Stimulated activated CD4-positive, alpha-beta T cell treated with anti-CD3 and anti-CD28 coated beads, Interleukin-4, amount 100 ng/mL, for 4 hours (primary cell): ENCODE results near the gene ITGA6.

Experiments used
- DNase-seq, 2 experiments: peaks; one replicate each; pipeline ENCODE4 v3.0.0-alpha.2; 2020

Gene ITGA6

GRCh38 chr2:172416447-172417058 is 10.8 kb upstream of the ITGA6 start:
- no peak for DNase-seq

GRCh38 chr2:172420216-172420615 is 7.2 kb upstream of the ITGA6 start:
- no peak for DNase-seq

GRCh38 chr2:172423160-172423559 is 4.2 kb upstream of the ITGA6 start:
- no peak for DNase-seq

GRCh38 chr2:172425336-172425735 is 2.0 kb upstream of the ITGA6 start:
- no peak for DNase-seq

GRCh38 chr2:172426635-172427255 is 641 bp upstream of the ITGA6 start:
- DNase-seq, result no peak

GRCh38 chr2:172427990-172428831 is 825 bp downstream of the ITGA6 start:
- peak; percentile 52 to 69 for DNase-seq

GRCh38 chr2:172428832-172429210 is 1.4 kb downstream of the ITGA6 start:
- no peak for DNase-seq

- DNase-seq, result no peak
These were observed 2.0 kb downstream of the ITGA6 start for GRCh38 chr2:172429301-172429968.

GRCh38 chr2:172430027-172430426 is 2.6 kb downstream of the ITGA6 start:
- DNase-seq, result no peak

- DNase-seq, result no peak
These were observed 3.3 kb downstream of the ITGA6 start for GRCh38 chr2:172430678-172431077.

GRCh38 chr2:172431463-172431862 is 4.1 kb downstream of the ITGA6 start:
- DNase-seq, result no peak

- DNase-seq, result no peak
These were observed 4.6 kb downstream of the ITGA6 start for GRCh38 chr2:172431993-172432392.

- no peak for DNase-seq
These were observed 5.8 kb downstream of the ITGA6 start for GRCh38 chr2:172433144-172433543.

GRCh38 chr2:172434821-172435605 is 7.6 kb downstream of the ITGA6 start:
- DNase-seq, result peak in 1 of 2 experiments; percentile 19

GRCh38 chr2:172435606-172435911 is 8.2 kb downstream of the ITGA6 start:
- DNase-seq, result no peak

- DNase-seq, result no peak
These were observed 9.5 kb downstream of the ITGA6 start for GRCh38 chr2:172436889-172437288.

- DNase-seq, result peak; percentile 47 to 78
These were observed 10.3 kb downstream of the ITGA6 start for GRCh38 chr2:172437419-172438341.

- DNase-seq, result no peak
These were observed 11.5 kb downstream of the ITGA6 start for GRCh38 chr2:172438741-172439508.

GRCh38 chr2:172439509-172439860 is 12.1 kb downstream of the ITGA6 start:
- DNase-seq, result no peak

GRCh38 chr2:172439911-172440310 is 12.5 kb downstream of the ITGA6 start:
- no peak for DNase-seq

GRCh38 chr2:172440795-172441194 is 13.4 kb downstream of the ITGA6 start:
- no peak for DNase-seq
